Spleen (tissue), 11 donors: ENCODE measurements around the gene TIGAR. TPM values are rescaled to one million over a fixed set of nuclear protein-coding genes. Genes with fewer than 3 reads are reported as not detected.

Experiments
- DNase-seq: peaks from one replicate; pipeline ENCODE4 v3.0.0-alpha.2; 2020
- H3K27ac ChIP-seq, 8 donors: fragments of 200-600 bp; sonication (generic) in 7 of 8; 1 replicate in 4 of 8; 2 replicates in 4 of 8; pipeline versions ENCODE4 v1.5.0 to v1.8.0; 2016 to 2021; ENCODE audit warnings: inconsistent platforms in 4 of 8, mild to moderate bottlenecking in 4 of 8, moderate library complexity in 1 of 8
- H3K27me3 ChIP-seq, 7 donors: fragments of 200-600 bp; sonication (generic) in 6 of 7; replicated peaks in 1 of 7; 1 replicate in 4 of 7; 2 replicates in 3 of 7; pipeline versions ENCODE4 v1.5.0 to v1.8.0; 2016 to 2021; ENCODE audit warnings: inconsistent platforms in 3 of 7, mild to moderate bottlenecking in 1 of 7
- H3K36me3 ChIP-seq, 6 donors: fragments of 200-600 bp; sonication (generic) in 5 of 6; 1 replicate in 4 of 6; 2 replicates in 2 of 6; pipeline versions ENCODE4 v1.5.0 to v1.8.0; 2016 to 2021; ENCODE audit warnings: inconsistent platforms in 2 of 6
- H3K4me1 ChIP-seq, 6 donors: fragments of 200-600 bp; sonication (generic) in 5 of 6; 1 replicate in 3 of 6; 2 replicates in 3 of 6; pipeline versions ENCODE4 v1.5.0 to v1.8.0; 2016 to 2021; ENCODE audit warnings: inconsistent platforms in 3 of 6
- H3K4me3 ChIP-seq, 8 donors: fragments of 200-600 bp; sonication (generic) in 7 of 8; 1 replicate in 4 of 8; 2 replicates in 4 of 8; pipeline versions ENCODE4 v1.5.0 to v1.8.0; 2016 to 2021; ENCODE audit warnings: inconsistent platforms in 4 of 8, mild to moderate bottlenecking in 4 of 8, moderate library complexity in 2 of 8
- H3K9me3 ChIP-seq, 8 donors: fragments of 200-600 bp; sonication (generic) in 7 of 8; 1 replicate in 4 of 8; 2 replicates in 4 of 8; pipeline versions ENCODE4 v1.5.0 to v1.8.0; 2016 to 2021; ENCODE audit warnings: inconsistent platforms in 4 of 8
- CTCF ChIP-seq, 11 experiments: fragments of 200-600 bp in 7 of 11; fragments of 450-650 bp in 4 of 11; sonication (generic) in 4 of 11; IDR thresholded peaks in 8 of 11; conservative IDR thresholded peaks in 3 of 11; 1 replicate in 7 of 11; 2 replicates in 4 of 11; pipeline versions ENCODE4 v1.4.0 to v1.8.0; 2016 to 2021; ENCODE audit warnings: antibody characterized with exemption in 11 of 11, inconsistent platforms in 4 of 11, mild to moderate bottlenecking in 1 of 11
- POLR2A ChIP-seq, 3 donors: fragments of 450-650 bp; IDR thresholded peaks; one replicate each; pipeline ENCODE4 v1.5.1; 2017; ENCODE audit warnings: antibody characterized with exemption in 3 of 3, mild to moderate bottlenecking in 1 of 3
- POLR2AphosphoS5 ChIP-seq, 3 donors: sonication (generic); formaldehyde crosslinking; IDR thresholded peaks; one replicate each; pipeline ENCODE4 v1.5.1; 2017; ENCODE audit warnings: antibody characterized with exemption in 3 of 3
- whole genome bisulfite sequencing, 5 donors: extraction: QIAGEN DNeasy Blood & Tissue Kit in 3 of 5; methylation state at CpG; one replicate each; pipeline versions ENCODE4 v1.1.5 to v1.1.7; 2013 to 2018; 5-methylcytosine and 5-hydroxymethylcytosine counted together
- intact Hi-C: fragments of 100-400 bp; cut with DNase I; formaldehyde crosslinking; loops from one replicate; pipeline ENCODE4 v1.15.0; 2023; ENCODE audit warnings: low total_unique reads
- polyA plus RNA-seq, 3 donors: library from polyadenylated mRNA; stranded (reverse); fragments of 200-250 nt; gene quantifications; one replicate each; pipeline ENCODE4 v1.2.1, GENCODE V29; 2013
- total RNA-seq, 7 donors: library from RNA; depleted of rRNA in 3 of 7; stranded (reverse); fragments of >200 nt in 3 of 7; fragmentation: NEBNext Ultra II Directional in 4 of 7; extraction: Animal tissue kit (Norgen Biotek cat#: 25700) in 4 of 7; gene quantifications; one replicate each; pipeline versions ENCODE4 v1.1.0 to v1.2.1, GENCODE V29; 2016 to 2021
- donor health status: healthy with polysubstance abuse.
- donor health status: DM: no; HTN: no; CAD: no; lungs with moderate emphysema.
- donor health status: DM: no; HTN: no; CAD: no.
- donor health status: Bipolar disorder and iron deficiency.
- donor health status: healthy.
- donor health status: DM: no; HTN: no; CAD: no.
- donor health status: DM: yes; HTN: yes; CAD: no.

TIGAR gene
- total and polyA plus RNA-seq, 10 donors: 4.5 to 16.7 (median 11.5) TPM

- peaks cover 0 to 58% (median 37%) of the 10 kb centered on the region in 7 donors for H3K27me3 ChIP-seq
- peak overlapping the region; percentile 50 to 74 (median 66) for H3K4me3 ChIP-seq
- H3K36me3 ChIP-seq: peaks cover 0 to 48% (median 32%) of the 10 kb centered on the region in 6 donors
- H3K4me1 ChIP-seq: peaks cover 13 to 100% (median 91%) of the 10 kb centered on the region in 6 donors
- H3K27ac ChIP-seq: peak overlapping the region in 7 of 8 donors; percentile 74 to 98 (median 93)
- no peak for DNase-seq
- H3K9me3 ChIP-seq: no peaks in the 10 kb centered on the region
- 50 to 71% (median 59%) methylated on average over 14 of the region's 14 CpGs for WGBS, 5 donors
- intact Hi-C loops: loop anchor here (2.0 to 5.0 kb wide), 4 partner anchors 169 to 404 kb away; partner anchors contain the start of gene PARP11
- TF ChIP-seq POLR2AphosphoS5 (IDR thresholded peaks at IDR 0.05): no peak
- no peak for TF ChIP-seq POLR2A (IDR thresholded peaks at IDR 0.05)
- TF ChIP-seq CTCF (IDR thresholded peaks at IDR 0.05 in 8 of 11, conservative IDR thresholded peaks at IDR 0.05 in 3 of 11): no peak
Observed at GRCh38 chr12:4275870-4276301, 45.1 kb upstream of the TIGAR start.

GRCh38 chr12:4276524-4277204 is 44.3 kb upstream of the TIGAR start:
- DNase-seq: peak; percentile 91
- H3K36me3 ChIP-seq: peaks cover 0 to 56% (median 40%) of the 10 kb centered on the region in 6 donors
- intact Hi-C loops: loop anchor here (2.0 to 5.0 kb wide), 4 partner anchors 170 to 404 kb away; partner anchors contain the start of gene PARP11
- WGBS, 5 donors: 7 to 12% (median 7%) methylated on average over 10 of the region's 10 CpGs
- peak overlapping the region in 4 of 8 donors; percentile 93 to 98 (median 95) for H3K27ac ChIP-seq
- TF ChIP-seq POLR2A (IDR thresholded peaks at IDR 0.05) (no peak), CTCF (IDR thresholded peaks at IDR 0.05 in 8 of 11, conservative IDR thresholded peaks at IDR 0.05 in 3 of 11) (peak; percentile 84 to 94 (median 92)), POLR2AphosphoS5 (IDR thresholded peaks at IDR 0.05) (peak in 1 of 3 donors; percentile 53)
- H3K27me3 ChIP-seq: peaks cover 0 to 50% (median 29%) of the 10 kb centered on the region in 7 donors
- H3K4me1 ChIP-seq: peaks cover 13 to 100% (median 89%) of the 10 kb centered on the region in 6 donors
- H3K4me3 ChIP-seq: peak overlapping the region in 5 of 8 donors; percentile 57 to 74 (median 66)
- no peaks in the 10 kb centered on the region for H3K9me3 ChIP-seq

GRCh38 chr12:4277205-4277543 is 43.8 kb upstream of the TIGAR start:
- 21 to 31% (median 26%) methylated on average over 6 of the region's 6 CpGs for WGBS, 5 donors
- TF ChIP-seq POLR2AphosphoS5 (IDR thresholded peaks at IDR 0.05) (no peak), CTCF (IDR thresholded peaks at IDR 0.05 in 8 of 11, conservative IDR thresholded peaks at IDR 0.05 in 3 of 11) (peak in 7 of 11 experiments; percentile 11 to 60 (median 41))
- no peak for DNase-seq
- H3K4me1 ChIP-seq: peaks cover 13 to 100% (median 85%) of the 10 kb centered on the region in 6 donors
- H3K9me3 ChIP-seq: no peaks in the 10 kb centered on the region
- H3K27me3 ChIP-seq: peaks cover 0 to 45% (median 28%) of the 10 kb centered on the region in 7 donors
- H3K4me3 ChIP-seq: peak overlapping the region in 2 of 8 donors; percentile 66 to 74
- intact Hi-C loops: loop anchor here (2.0 to 5.0 kb wide), 4 partner anchors 170 to 405 kb away; partner anchors contain the start of gene PARP11
- peaks cover 0 to 61% (median 45%) of the 10 kb centered on the region in 6 donors for H3K36me3 ChIP-seq
- H3K27ac ChIP-seq: peak overlapping the region in 3 of 8 donors; percentile 36 to 95 (median 93)

- Histone ChIP-seq H3K27ac (peak overlapping the region in 2 of 8 donors; percentile 53 to 93), H3K27me3 (peaks cover 0 to 38% (median 22%) of the 10 kb centered on the region in 7 donors), H3K36me3 (peaks cover 0 to 68% (median 52%) of the 10 kb centered on the region in 6 donors), H3K4me3 (no peak overlapping the region), H3K4me1 (peaks cover 7 to 100% (median 78%) of the 10 kb centered on the region in 6 donors), H3K9me3 (no peaks in the 10 kb centered on the region)
- TF ChIP-seq CTCF (IDR thresholded peaks at IDR 0.05 in 8 of 11, conservative IDR thresholded peaks at IDR 0.05 in 3 of 11): no peak
- intact Hi-C loops: loop anchor here (2.0 to 5.0 kb wide), 4 partner anchors 171 to 406 kb away; partner anchors contain the start of gene PARP11
- 80 to 91% (median 86%) methylated on average over 3 of the region's 3 CpGs for WGBS, 5 donors
- DNase-seq: no peak
Observed at GRCh38 chr12:4277857-4278256, 43.2 kb upstream of the TIGAR start.
